ENCODE data around the gene SELENOK. TPM values are rescaled to one million over a fixed set of nuclear protein-coding genes. Genes with fewer than 3 reads are reported as not detected.
A peak's percentile ranks its signal among the peaks of the same experiment; 100 is the strongest.

The SELENOK gene
- total RNA-seq, 2 donors from 2014 or later, result 47.0 to 47.1 TPM

DNA sequence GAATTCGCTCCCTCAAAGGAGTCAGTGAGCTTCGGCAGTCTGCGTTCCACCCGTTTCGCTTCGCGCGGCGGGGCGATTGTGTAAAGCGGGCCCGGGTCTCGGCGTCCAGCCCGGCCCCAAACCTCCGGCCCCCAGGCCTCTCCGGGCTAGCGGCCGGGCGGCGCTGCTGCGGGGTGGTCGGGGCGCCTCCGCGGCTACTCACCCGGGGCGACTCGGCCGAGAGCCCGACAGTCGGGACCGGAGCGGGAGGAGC lies 45.9 kb downstream of the SELENOK start:
- 0 to 2% methylated on average over 11 to 34 of the region's 34 CpGs for WGBS, 2 experiments (ENCODE audit: insufficient coverage in 1 of 2, insufficient read length in 1 of 2)
- H3K4me1 ChIP-seq (ENCODE audit: control insufficient read depth, insufficient read depth, low read length), result peaks cover 17% of the 10 kb centered on the region
- peaks cover 18% of the 10 kb centered on the region for H3K27me3 ChIP-seq (ENCODE audit: control insufficient read depth, insufficient read depth, low read length, poor library complexity, severe bottlenecking)
- H3K9me3 ChIP-seq (ENCODE audit: control insufficient read depth, low read length), result no peaks in the 10 kb centered on the region
- DNase-seq, result no peak
- H3K4me1 Mint-ChIP-seq, result peaks cover 39% of the 10 kb centered on the region
- H3K27me3 Mint-ChIP-seq (ENCODE audit: insufficient read depth), result peaks cover 19% of the 10 kb centered on the region
- H3K9me3 Mint-ChIP-seq, result no peaks in the 10 kb centered on the region
- no peaks in the 10 kb centered on the region for H3K36me3 ChIP-seq (ENCODE audit: control insufficient read depth, insufficient read depth, low read length)
- H3K4me3 ChIP-seq (ENCODE audit: low read length), result peak overlapping the region; percentile 81
- TF ChIP-seq, protein P1, sequence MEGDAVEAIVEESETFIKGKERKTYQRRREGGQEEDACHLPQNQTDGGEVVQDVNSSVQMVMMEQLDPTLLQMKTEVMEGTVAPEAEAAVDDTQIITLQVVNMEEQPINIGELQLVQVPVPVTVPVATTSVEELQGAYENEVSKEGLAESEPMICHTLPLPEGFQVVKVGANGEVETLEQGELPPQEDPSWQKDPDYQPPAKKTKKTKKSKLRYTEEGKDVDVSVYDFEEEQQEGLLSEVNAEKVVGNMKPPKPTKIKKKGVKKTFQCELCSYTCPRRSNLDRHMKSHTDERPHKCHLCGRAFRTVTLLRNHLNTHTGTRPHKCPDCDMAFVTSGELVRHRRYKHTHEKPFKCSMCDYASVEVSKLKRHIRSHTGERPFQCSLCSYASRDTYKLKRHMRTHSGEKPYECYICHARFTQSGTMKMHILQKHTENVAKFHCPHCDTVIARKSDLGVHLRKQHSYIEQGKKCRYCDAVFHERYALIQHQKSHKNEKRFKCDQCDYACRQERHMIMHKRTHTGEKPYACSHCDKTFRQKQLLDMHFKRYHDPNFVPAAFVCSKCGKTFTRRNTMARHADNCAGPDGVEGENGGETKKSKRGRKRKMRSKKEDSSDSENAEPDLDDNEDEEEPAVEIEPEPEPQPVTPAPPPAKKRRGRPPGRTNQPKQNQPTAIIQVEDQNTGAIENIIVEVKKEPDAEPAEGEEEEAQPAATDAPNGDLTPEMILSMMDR (conservative IDR thresholded peaks at IDR 0.05), result no peak
- H3K9ac ChIP-seq (ENCODE audit: extremely low read depth, low read length, poor library complexity, severe bottlenecking), result peak overlapping the region; percentile 62
- peak overlapping the region; percentile 66 for H3K4me3 Mint-ChIP-seq
- peaks cover 4% of the 10 kb centered on the region for H3K36me3 Mint-ChIP-seq (ENCODE audit: low read depth)
- H3K27ac Mint-ChIP-seq, result peak overlapping the region; percentile 87
- no peak overlapping the region for H3K27ac ChIP-seq (ENCODE audit: low read depth, low read length)

DNA sequence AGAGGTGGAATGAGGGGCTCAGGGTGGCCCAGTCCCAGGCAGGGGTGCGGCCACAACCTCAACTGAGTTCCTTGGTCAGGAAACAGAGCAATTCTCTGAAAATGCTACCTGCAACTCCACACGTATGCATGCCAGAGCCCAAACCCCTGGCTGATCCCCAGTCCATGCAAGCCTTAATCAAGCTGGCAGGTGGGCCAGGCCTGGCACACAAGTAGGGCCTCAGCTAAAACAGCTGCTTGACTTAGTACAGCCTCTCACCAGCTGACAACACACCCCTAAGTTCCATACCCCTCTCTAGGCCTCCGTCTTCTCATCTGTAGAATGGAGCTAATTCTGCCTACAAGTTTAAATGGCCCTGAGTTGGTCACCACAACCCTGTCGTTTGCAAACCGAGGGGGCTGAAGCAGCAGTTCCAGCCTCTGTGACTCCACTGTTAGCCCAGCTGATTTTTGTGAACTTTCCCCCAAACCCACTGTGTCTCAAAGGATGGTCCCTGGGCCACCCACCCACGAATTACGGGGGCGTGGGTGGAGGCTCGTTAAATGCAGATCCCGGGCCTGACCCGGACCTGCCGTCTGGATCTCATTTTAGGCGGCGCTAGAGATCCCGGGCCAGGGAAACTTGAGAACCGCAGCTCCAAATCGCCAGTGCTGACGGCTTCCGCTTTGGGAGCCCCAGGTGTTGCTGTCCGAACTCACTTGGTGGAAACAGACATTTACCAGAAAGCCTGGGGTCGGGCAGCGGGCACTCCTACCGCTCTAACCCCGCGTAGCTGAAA lies 46.4 kb downstream of the SELENOK start:
- peak; percentile 93 for DNase-seq
- H3K27ac Mint-ChIP-seq, result peak overlapping the region; percentile 87
- H3K4me1 Mint-ChIP-seq, result peaks cover 39% of the 10 kb centered on the region
- peak overlapping the region; percentile 81 for H3K4me3 ChIP-seq (ENCODE audit: low read length)
- peaks cover 18% of the 10 kb centered on the region for H3K27me3 ChIP-seq (ENCODE audit: control insufficient read depth, insufficient read depth, low read length, poor library complexity, severe bottlenecking)
- H3K9me3 Mint-ChIP-seq, result no peaks in the 10 kb centered on the region
- 20% methylated on average over 21 to 25 of the region's 25 CpGs for WGBS, 2 experiments (ENCODE audit: insufficient coverage in 1 of 2, insufficient read length in 1 of 2)
- peak overlapping the region; percentile 62 for H3K9ac ChIP-seq (ENCODE audit: extremely low read depth, low read length, poor library complexity, severe bottlenecking)
- no peaks in the 10 kb centered on the region for H3K9me3 ChIP-seq (ENCODE audit: control insufficient read depth, low read length)
- TF ChIP-seq, protein P1 (conservative IDR thresholded peaks at IDR 0.05), result peak; percentile 68
- H3K27ac ChIP-seq (ENCODE audit: low read depth, low read length), result no peak overlapping the region
- peaks cover 17% of the 10 kb centered on the region for H3K4me1 ChIP-seq (ENCODE audit: control insufficient read depth, insufficient read depth, low read length)
- H3K27me3 Mint-ChIP-seq (ENCODE audit: insufficient read depth), result peaks cover 19% of the 10 kb centered on the region
- peaks cover 7% of the 10 kb centered on the region for H3K36me3 Mint-ChIP-seq (ENCODE audit: low read depth)
- no peaks in the 10 kb centered on the region for H3K36me3 ChIP-seq (ENCODE audit: control insufficient read depth, insufficient read depth, low read length)
- H3K4me3 Mint-ChIP-seq, result peak overlapping the region; percentile 66

DNA sequence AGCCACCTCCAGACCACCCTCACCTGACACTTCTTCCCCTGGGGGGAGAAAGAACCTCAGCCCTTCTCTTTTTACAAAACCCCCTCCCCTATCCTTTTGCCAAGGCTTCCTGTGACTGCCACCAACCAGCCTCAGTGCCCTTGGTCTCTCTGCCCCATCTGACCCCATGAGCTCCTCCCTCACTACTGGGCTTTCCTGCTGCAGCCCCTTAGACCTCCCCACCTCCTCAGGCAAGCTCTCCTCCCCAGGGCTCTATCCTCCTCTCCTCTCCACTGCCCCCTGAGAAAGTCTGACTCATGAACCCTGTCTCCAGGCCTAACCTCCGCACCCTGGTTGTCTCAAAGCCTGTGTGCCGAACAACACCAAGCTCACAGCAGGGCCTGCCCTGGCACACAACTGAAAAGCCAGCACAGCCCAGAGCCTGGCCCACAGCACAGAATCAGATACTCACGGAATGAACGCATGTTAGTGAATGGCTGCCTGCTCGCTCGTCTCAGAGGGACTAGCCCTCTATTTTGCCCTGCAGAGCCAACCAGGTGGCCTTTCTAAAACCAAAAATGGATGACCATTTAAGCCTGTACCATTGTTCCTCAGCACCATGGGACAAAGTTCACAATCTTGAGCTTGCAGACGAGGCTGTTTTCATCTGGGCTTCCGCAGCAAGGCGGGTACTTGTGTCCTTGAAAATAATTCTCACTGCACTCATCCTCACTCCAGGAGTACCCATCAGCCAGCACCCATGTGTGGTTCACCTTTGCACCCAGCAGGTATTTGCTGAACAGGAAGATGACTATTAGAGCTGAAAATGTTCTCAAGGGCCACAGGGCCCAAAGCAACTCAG lies 47.2 kb downstream of the SELENOK start:
- no peaks in the 10 kb centered on the region for H3K9me3 Mint-ChIP-seq
- TF ChIP-seq, protein P1 (conservative IDR thresholded peaks at IDR 0.05), result no peak
- H3K4me1 Mint-ChIP-seq, result peaks cover 39% of the 10 kb centered on the region
- H3K27me3 Mint-ChIP-seq (ENCODE audit: insufficient read depth), result peaks cover 19% of the 10 kb centered on the region
- Histone ChIP-seq H3K27me3 (ENCODE audit: control insufficient read depth, insufficient read depth, low read length, poor library complexity, severe bottlenecking) (peaks cover 18% of the 10 kb centered on the region), H3K4me3 (ENCODE audit: low read length) (peak overlapping the region; percentile 81), H3K9me3 (ENCODE audit: control insufficient read depth, low read length) (no peaks in the 10 kb centered on the region), H3K36me3 (ENCODE audit: control insufficient read depth, insufficient read depth, low read length) (peaks cover under 1% of the 10 kb centered on the region), H3K27ac (ENCODE audit: low read depth, low read length) (no peak overlapping the region), H3K4me1 (ENCODE audit: control insufficient read depth, insufficient read depth, low read length) (peaks cover 17% of the 10 kb centered on the region), H3K9ac (ENCODE audit: extremely low read depth, low read length, poor library complexity, severe bottlenecking) (no peak overlapping the region)
- peak; percentile 56 for DNase-seq
- peak overlapping the region; percentile 66 for H3K4me3 Mint-ChIP-seq
- WGBS, 2 experiments (ENCODE audit: insufficient coverage in 1 of 2, insufficient read length in 1 of 2), result 87 to 90% methylated on average over 7 to 9 of the region's 9 CpGs
- peak overlapping the region; percentile 22 for H3K27ac Mint-ChIP-seq
- H3K36me3 Mint-ChIP-seq (ENCODE audit: low read depth), result peaks cover 3% of the 10 kb centered on the region
